IMR-90 (cell line): ENCODE results near the gene GPR35. TPM values are rescaled to one million over a fixed set of nuclear protein-coding genes. Genes with fewer than 3 reads are reported as not detected.
A peak's percentile ranks its signal among the peaks of the same experiment; 100 is the strongest.

Experiments
- ATAC-seq: fragments of 200-7000 bp; cut with Tn5 transposase; 2 replicates; pipeline ENCODE4 v1.9.1; 2020; ENCODE audit warnings: low read depth, mild to moderate bottlenecking, moderate library complexity
- BruUV-seq: library from RNA; stranded (reverse); fragments of 400-500 nt; replicated peaks from 2 replicates; lab custom pipeline; 2021; lab: Mats Ljungman, UMichigan
- CTCF ChIA-PET: fragments of 300-600 bp; formaldehyde crosslinking; extraction: SDS; loops from one replicate; lab custom pipeline; 2021; ENCODE audit warnings: antibody characterized with exemption; lab: Yijun Ruan, JAX
- POLR2A ChIA-PET: fragments of 300-600 bp; sonication (Branson Sonifier 250); formaldehyde crosslinking; loops from one replicate; lab custom pipeline; 2022; ENCODE audit warnings: antibody characterized with exemption; ENCODE audit not compliant: unreplicated experiment; lab: Charles Lee
- DNase-seq: peaks from one replicate; pipeline ENCODE4 v3.0.0; 2013
- H2AFZ ChIP-seq: replicated peaks from 2 replicates; pipeline ENCODE3; 2013; ENCODE audit warnings: low read length, mild to moderate bottlenecking; ENCODE audit not compliant: poor library complexity
- H2AK5ac ChIP-seq: 2 replicates; pipeline ENCODE4 v1.6.1; 2013; ENCODE audit warnings: low read depth, low read length, inconsistent platforms
- H2AK9ac ChIP-seq: replicated peaks from 2 replicates; pipeline ENCODE3; 2013; ENCODE audit warnings: mild to moderate bottlenecking, low read depth, low read length, moderate library complexity; ENCODE audit not compliant: poor library complexity
- H2BK120ac ChIP-seq: 2 replicates; pipeline ENCODE4 v1.6.1; 2013; ENCODE audit warnings: low read depth, low read length, inconsistent platforms
- H2BK15ac ChIP-seq: 3 replicates; pipeline ENCODE4 v1.6.1; 2013; ENCODE audit warnings: low read depth, low read length, inconsistent platforms
- H2BK20ac ChIP-seq: 2 replicates; pipeline ENCODE4 v1.6.1; 2013; ENCODE audit warnings: low read depth, mild to moderate bottlenecking, inconsistent platforms, low read length, moderate library complexity
- H2BK5ac ChIP-seq: 2 replicates; pipeline ENCODE4 v1.6.1; 2013; ENCODE audit warnings: mild to moderate bottlenecking, low read depth, low read length, inconsistent platforms; ENCODE audit not compliant: poor library complexity, severe bottlenecking
- H3K14ac ChIP-seq: replicated peaks from 2 replicates; pipeline ENCODE4 v1.6.1; 2013; ENCODE audit warnings: low read depth, low read length, inconsistent platforms
- H3K18ac ChIP-seq: 2 replicates; pipeline ENCODE4 v1.6.1; 2013; ENCODE audit warnings: low read depth, low read length, control low read depth
- H3K23ac ChIP-seq: 2 replicates; pipeline ENCODE4 v1.6.1; 2013; ENCODE audit warnings: low read depth, low read length, inconsistent platforms
- H3K27ac ChIP-seq: 2 replicates; pipeline ENCODE4 v1.5.1; 2013; ENCODE audit warnings: mild to moderate bottlenecking, control low read depth, low read length; ENCODE audit not compliant: insufficient read depth
- H3K27me3 ChIP-seq: 2 replicates; pipeline ENCODE4 v1.6.1; 2013; ENCODE audit warnings: low read length; ENCODE audit not compliant: control insufficient read depth, insufficient read depth
- H3K36me3 ChIP-seq: 2 replicates; pipeline ENCODE4 v1.6.1; 2013; ENCODE audit warnings: low read length, mixed read lengths; ENCODE audit not compliant: control insufficient read depth, insufficient read depth
- H3K4ac ChIP-seq: 2 replicates; pipeline ENCODE4 v1.6.1; 2013; ENCODE audit warnings: low read depth, low read length, inconsistent platforms
- H3K4me1 ChIP-seq: 2 replicates; pipeline ENCODE4 v1.6.1; 2013; ENCODE audit warnings: low read length, mixed read lengths; ENCODE audit not compliant: control insufficient read depth, insufficient read depth
- H3K4me2 ChIP-seq: 2 replicates; pipeline ENCODE4 v1.6.1; 2013; ENCODE audit warnings: low read depth, mild to moderate bottlenecking, control low read depth, low read length, moderate library complexity
- H3K4me3 ChIP-seq: 2 replicates; pipeline ENCODE4 v1.5.1; 2013; ENCODE audit warnings: low read depth, mild to moderate bottlenecking, control low read depth, low read length, moderate library complexity; ENCODE audit not compliant: insufficient read depth
- H3K56ac ChIP-seq: 2 replicates; pipeline ENCODE4 v1.6.1; 2013; ENCODE audit warnings: low read length, inconsistent platforms; ENCODE audit not compliant: insufficient read depth; ENCODE audit errors: extremely low read depth
- H3K79me1 ChIP-seq, 2 experiments: 2 replicates each; pipeline ENCODE4 v1.6.1; 2013; ENCODE audit warnings: low read length in 2 of 2, inconsistent platforms in 1 of 2, low read depth in 1 of 2
- H3K9ac ChIP-seq: 2 replicates; pipeline ENCODE4 v1.6.1; 2013; ENCODE audit warnings: low read depth, low read length, control low read depth
- H3K9me1 ChIP-seq: 2 replicates; pipeline ENCODE4 v1.6.1; 2013; ENCODE audit warnings: low read length, inconsistent platforms; ENCODE audit not compliant: insufficient read depth
- H3K9me3 ChIP-seq: 2 replicates; pipeline ENCODE4 v1.6.1; 2013; ENCODE audit warnings: low read length; ENCODE audit not compliant: control insufficient read depth, insufficient read depth
- H4K20me1 ChIP-seq: 2 replicates; pipeline ENCODE4 v1.6.1; 2013; ENCODE audit warnings: low read length, inconsistent platforms; ENCODE audit not compliant: insufficient read depth
- H4K5ac ChIP-seq: 2 replicates; pipeline ENCODE4 v1.6.1; 2013; ENCODE audit warnings: mild to moderate bottlenecking, low read depth, low read length, control low read depth
- H4K8ac ChIP-seq, 2 experiments: 2 replicates each; pipeline ENCODE4 v1.6.1; 2013; ENCODE audit warnings: low read depth in 2 of 2, low read length in 2 of 2, control low read depth in 1 of 2, inconsistent platforms in 1 of 2
- H4K91ac ChIP-seq: 2 replicates; pipeline ENCODE4 v1.6.1; 2013; ENCODE audit warnings: low read depth, low read length, inconsistent platforms; ENCODE audit not compliant: insufficient read depth
- BHLHE40 ChIP-seq: fragments of 150-350 bp; IDR thresholded peaks from 2 replicates; pipeline ENCODE4 v1.6.1; 2016; ENCODE audit warnings: mild to moderate bottlenecking, low read depth, low read length
- MAFK ChIP-seq: IDR thresholded peaks from 2 replicates; pipeline ENCODE4 v1.6.1; 2012; ENCODE audit warnings: low read depth, low read length, improper control_type of control experiment
- MXI1 ChIP-seq: IDR thresholded peaks from 2 replicates; pipeline ENCODE4 v1.6.1; 2012; ENCODE audit warnings: low read depth, mild to moderate bottlenecking, low read length, moderate library complexity, borderline replicate concordance
- RAD21 ChIP-seq: IDR thresholded peaks from 2 replicates; pipeline ENCODE4 v1.6.1; 2012; ENCODE audit warnings: low read length, improper control_type of control experiment
- RFX5 ChIP-seq: IDR thresholded peaks from 2 replicates; pipeline ENCODE4 v1.8.0; 2012; ENCODE audit warnings: low read depth, mild to moderate bottlenecking, low read length, moderate library complexity
- WGBS, 2 experiments: methylation state at CpG; one replicate each; pipeline versions ENCODE4 v1.1.5 to v1.1.7; 2013; ENCODE audit warnings: missing lambda C conversion rate in 2 of 2; ENCODE audit not compliant: insufficient read length in 1 of 2; ENCODE audit errors: extremely low coverage in 2 of 2; 5-methylcytosine and 5-hydroxymethylcytosine counted together
- dilution Hi-C: fragments of 300-500 bp; cut with HindIII; formaldehyde crosslinking; loops from one replicate; pipeline ENCODE4 v1.14.3; 2018; ENCODE audit warnings: low sequenced_read_pairs; ENCODE audit not compliant: unreplicated experiment
- in situ Hi-C: fragments of 300-500 bp; cut with MboI; formaldehyde crosslinking; loops from 3 replicates; pipeline ENCODE4 v1.14.3; 2019; ENCODE audit warnings: low sequenced_read_pairs, inconsistent platforms, mixed read lengths
- intact Hi-C: fragments of 100-400 bp; cut with micrococcal nuclease; formaldehyde crosslinking; loops from 2 replicates; pipeline ENCODE4 v1.10.0; 2022
- polyA plus RNA-seq, 3 experiments: library from polyadenylated mRNA; depleted of rRNA; stranded (reverse); fragments of >200 nt; gene quantifications; 2 replicates each; pipeline ENCODE4 v1.2.3, GENCODE V29; 2012; ENCODE audit warnings: low replicate concordance in 1 of 3
- total RNA-seq: library from RNA; depleted of rRNA; stranded (reverse); fragments of >200 nt; gene quantifications from 2 replicates; pipeline ENCODE4 v1.2.3, GENCODE V29; 2012
- TF ChIP-seq, protein P1 (sequence below): fragments of 150-350 bp; IDR thresholded peaks from 2 replicates; pipeline ENCODE4 v1.6.1; 2016; ENCODE audit warnings: low read depth, mild to moderate bottlenecking, low read length, moderate library complexity, borderline replicate concordance
- TF ChIP-seq, protein P2 (sequence below): conservative IDR thresholded peaks from 2 replicates; pipeline ENCODE4 v1.5.1; 2012; ENCODE audit warnings: mild to moderate bottlenecking, low read depth, low read length, improper control_type of control experiment

GPR35 gene
- total and polyA plus RNA-seq, 2 of the 4 experiments (the other 2 are of a cell fraction) = 0.31 TPM; not detected in 1

DNA sequence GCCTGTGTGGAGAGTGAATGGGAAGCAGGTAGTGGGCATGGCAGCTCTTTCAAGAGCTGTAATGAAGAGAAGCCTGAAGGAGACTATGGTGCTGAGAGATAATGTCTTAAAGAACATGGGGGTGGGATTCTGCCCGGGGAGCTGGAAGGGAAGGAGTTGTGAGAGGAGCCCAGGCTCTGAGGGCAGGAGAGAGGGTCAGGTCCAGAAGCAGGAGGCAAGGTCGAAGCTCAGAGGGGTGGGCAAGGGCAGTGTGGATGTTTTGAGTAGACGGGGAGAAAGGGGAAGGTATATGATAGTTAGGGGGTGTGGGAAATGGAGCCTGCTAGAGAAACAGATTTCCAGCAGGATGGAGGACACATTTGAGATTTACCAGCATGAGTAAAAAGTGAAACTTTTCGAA, 36.6 kb upstream of the GPR35 start:
- H3K36me3 ChIP-seq = peaks cover 20% of the 10 kb centered on the region
- no peak overlapping the region for H2AK5ac ChIP-seq
- no peak overlapping the region for H4K91ac ChIP-seq
- no peaks in the 10 kb centered on the region for H3K9me3 ChIP-seq
- H2AK9ac ChIP-seq = peak overlapping the region; percentile 19
- H3K4me3 ChIP-seq = no peak overlapping the region
- no peak for DNase-seq
- no peak for ATAC-seq
- in situ Hi-C loops (no loop called here), intact Hi-C loops (no loop called here), dilution Hi-C loops (no loop called here)
- no TSS peak for BruUV-seq
- H2BK15ac ChIP-seq = no peak overlapping the region
- no peak overlapping the region for H3K56ac ChIP-seq
- no peak overlapping the region for H3K4me2 ChIP-seq
- H3K14ac ChIP-seq = no peak overlapping the region
- no peaks in the 10 kb centered on the region for H3K27me3 ChIP-seq
- WGBS, 2 experiments = 81% methylated on average over 3 of the region's 4 CpGs; no CpG with 5 or more reads in 1 of the 2 experiments
- H4K5ac ChIP-seq = no peak overlapping the region
- peaks cover 15% of the 10 kb centered on the region for H3K4me1 ChIP-seq
- H2BK120ac ChIP-seq = no peak overlapping the region
- POLR2A ChIA-PET = no interaction called here
- peaks cover 19% of the 10 kb centered on the region; the same call in 1 of the 2 replicates for H3K9me1 ChIP-seq
- TF ChIP-seq RFX5 (no peak), BHLHE40 (no peak), MXI1 (no peak), RAD21 (no peak), MAFK (no peak)
- TF ChIP-seq, protein P1, sequence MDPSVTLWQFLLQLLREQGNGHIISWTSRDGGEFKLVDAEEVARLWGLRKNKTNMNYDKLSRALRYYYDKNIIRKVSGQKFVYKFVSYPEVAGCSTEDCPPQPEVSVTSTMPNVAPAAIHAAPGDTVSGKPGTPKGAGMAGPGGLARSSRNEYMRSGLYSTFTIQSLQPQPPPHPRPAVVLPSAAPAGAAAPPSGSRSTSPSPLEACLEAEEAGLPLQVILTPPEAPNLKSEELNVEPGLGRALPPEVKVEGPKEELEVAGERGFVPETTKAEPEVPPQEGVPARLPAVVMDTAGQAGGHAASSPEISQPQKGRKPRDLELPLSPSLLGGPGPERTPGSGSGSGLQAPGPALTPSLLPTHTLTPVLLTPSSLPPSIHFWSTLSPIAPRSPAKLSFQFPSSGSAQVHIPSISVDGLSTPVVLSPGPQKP = no peak
- TF ChIP-seq, protein P2, sequence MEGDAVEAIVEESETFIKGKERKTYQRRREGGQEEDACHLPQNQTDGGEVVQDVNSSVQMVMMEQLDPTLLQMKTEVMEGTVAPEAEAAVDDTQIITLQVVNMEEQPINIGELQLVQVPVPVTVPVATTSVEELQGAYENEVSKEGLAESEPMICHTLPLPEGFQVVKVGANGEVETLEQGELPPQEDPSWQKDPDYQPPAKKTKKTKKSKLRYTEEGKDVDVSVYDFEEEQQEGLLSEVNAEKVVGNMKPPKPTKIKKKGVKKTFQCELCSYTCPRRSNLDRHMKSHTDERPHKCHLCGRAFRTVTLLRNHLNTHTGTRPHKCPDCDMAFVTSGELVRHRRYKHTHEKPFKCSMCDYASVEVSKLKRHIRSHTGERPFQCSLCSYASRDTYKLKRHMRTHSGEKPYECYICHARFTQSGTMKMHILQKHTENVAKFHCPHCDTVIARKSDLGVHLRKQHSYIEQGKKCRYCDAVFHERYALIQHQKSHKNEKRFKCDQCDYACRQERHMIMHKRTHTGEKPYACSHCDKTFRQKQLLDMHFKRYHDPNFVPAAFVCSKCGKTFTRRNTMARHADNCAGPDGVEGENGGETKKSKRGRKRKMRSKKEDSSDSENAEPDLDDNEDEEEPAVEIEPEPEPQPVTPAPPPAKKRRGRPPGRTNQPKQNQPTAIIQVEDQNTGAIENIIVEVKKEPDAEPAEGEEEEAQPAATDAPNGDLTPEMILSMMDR = no peak
- H4K8ac ChIP-seq = no peak overlapping the region
- peaks cover 25 to 64% of the 10 kb centered on the region in 2 experiments for H3K79me1 ChIP-seq
- peaks cover 10% of the 10 kb centered on the region for H4K20me1 ChIP-seq
- H3K4ac ChIP-seq = no peak overlapping the region
- no peak overlapping the region for H2BK5ac ChIP-seq
- H2BK20ac ChIP-seq = no peak overlapping the region
- no peak overlapping the region for H3K23ac ChIP-seq
- no peak overlapping the region for H3K9ac ChIP-seq
- CTCF ChIA-PET = no interaction called here
- no peak overlapping the region for H3K27ac ChIP-seq
- no peak overlapping the region for H3K18ac ChIP-seq
- no peak overlapping the region for H2AFZ ChIP-seq
